Neural crest cell (in vitro differentiated cells): ENCODE measurements around the gene WBP1. TPM values are rescaled to one million over a fixed set of nuclear protein-coding genes. Genes with fewer than 3 reads are reported as not detected.
A peak's percentile ranks its signal among the peaks of the same experiment; 100 is the strongest.
"Not testable (repeated sequence)": the region's sequence is repeated elsewhere in the genome, so short reads cannot be mapped to it uniquely, and the experiment has no call there.

Experiments used
- DNase-seq: peaks from one replicate; pipeline ENCODE4 v3.0.0; 2021; ENCODE audit warnings: low read depth, mixed read lengths, low spot score
- H3K27ac Mint-ChIP-seq: one replicate; pipeline ENCODE4 v1.8.0; 2021; ENCODE audit warnings: mild to moderate bottlenecking, mixed read lengths; ENCODE audit not compliant: unreplicated experiment
- H3K27me3 Mint-ChIP-seq: 2 replicates; pipeline ENCODE4 v1.8.0; 2021; ENCODE audit warnings: low read depth, mild to moderate bottlenecking, mixed read lengths
- H3K36me3 Mint-ChIP-seq: 2 replicates; pipeline ENCODE4 v1.8.0; 2021; ENCODE audit warnings: low read depth, mild to moderate bottlenecking, mixed read lengths
- H3K4me1 Mint-ChIP-seq: 2 replicates; pipeline ENCODE4 v1.8.0; 2021; ENCODE audit warnings: mixed read lengths
- H3K4me3 Mint-ChIP-seq: one replicate; pipeline ENCODE4 v1.8.0; 2021; ENCODE audit warnings: mild to moderate bottlenecking, mixed read lengths
- H3K9me3 Mint-ChIP-seq: 2 replicates; pipeline ENCODE4 v1.8.0; 2021; ENCODE audit warnings: mixed read lengths
- CTCF ChIP-seq: fragments of 200-600 bp; sonication (generic); conservative IDR thresholded peaks from 2 replicates; pipeline ENCODE4 v1.5.0; 2021; ENCODE audit warnings: antibody characterized with exemption, mild to moderate bottlenecking
- total RNA-seq: library from RNA; stranded (reverse); gene quantifications from 2 replicates; pipeline ENCODE4 v1.2.1, GENCODE V29; 2021

WBP1 gene
- total RNA-seq, 1 donor from 2014 or later, result 86.7 TPM

- no peak for DNase-seq
- Mint-ChIP-seq H3K9me3 (no peaks in the 10 kb centered on the region), H3K36me3 (peaks cover 12% of the 10 kb centered on the region), H3K27me3 (peaks cover 7% of the 10 kb centered on the region), H3K4me1 (peaks cover 39% of the 10 kb centered on the region), H3K4me3 (peak overlapping the region; percentile 87), H3K27ac (no peak overlapping the region)
- TF ChIP-seq CTCF, result no peak
These were observed 4.5 kb downstream of the WBP1 start for GRCh38 chr2:74462786-74463105.

GRCh38 chr2:74464406-74464805, 6.2 kb downstream of the WBP1 start:
- Mint-ChIP-seq H3K4me1 (peaks cover 29% of the 10 kb centered on the region), H3K36me3 (peaks cover 12% of the 10 kb centered on the region), H3K27me3 (peaks cover 2% of the 10 kb centered on the region), H3K4me3 (peak overlapping the region; percentile 87), H3K27ac (no peak overlapping the region), H3K9me3 (no peaks in the 10 kb centered on the region)
- no peak for TF ChIP-seq CTCF
- no peak for DNase-seq

GRCh38 chr2:74470742-74471141, 12.5 kb downstream of the WBP1 start:
- peaks cover 27% of the 10 kb centered on the region for H3K4me1 Mint-ChIP-seq

GRCh38 chr2:74471332-74472065, 13.3 kb downstream of the WBP1 start:
- Mint-ChIP-seq H3K27ac (peak overlapping the region; percentile 98), H3K4me1 (peaks cover 22% of the 10 kb centered on the region), H3K4me3 (peak overlapping the region; percentile 98), H3K27me3 (peaks cover 2% of the 10 kb centered on the region), H3K9me3 (no peaks in the 10 kb centered on the region), H3K36me3 (peaks cover 10% of the 10 kb centered on the region)
- DNase-seq, result no peak
- TF ChIP-seq CTCF, result no peak

More at GRCh38 chr2:74470742-74471141, 12.5 kb downstream of the WBP1 start:
- H3K9me3 Mint-ChIP-seq, H3K27me3 Mint-ChIP-seq, DNase-seq, H3K27ac Mint-ChIP-seq: not testable (repeated sequence)
- Mint-ChIP-seq H3K36me3 (peaks cover 10% of the 10 kb centered on the region), H3K4me3 (peak overlapping the region; percentile 81)

- no peaks in the 10 kb centered on the region for H3K9me3 Mint-ChIP-seq
- no peak for TF ChIP-seq CTCF
These were observed 14.1 kb downstream of the WBP1 start, which contains the start of gene MRPL53 for GRCh38 chr2:74472086-74472944. TSS of gene MRPL53 (minus strand) at chr2:74472680. CDS start at chr2:74472660, 20 bp downstream.

GRCh38 chr2:74472945-74473258, 14.7 kb downstream of the WBP1 start:
- DNase-seq, result no peak
- Mint-ChIP-seq H3K27me3 (peaks cover 2% of the 10 kb centered on the region), H3K27ac (peak overlapping the region; percentile 98), H3K4me1 (peaks cover 22% of the 10 kb centered on the region), H3K9me3 (no peaks in the 10 kb centered on the region), H3K36me3 (peaks cover 14% of the 10 kb centered on the region), H3K4me3 (peak overlapping the region; percentile 98)
- no peak for TF ChIP-seq CTCF

More at GRCh38 chr2:74472086-74472944, 14.1 kb downstream of the WBP1 start, which contains the start of gene MRPL53:
- Mint-ChIP-seq H3K27ac (peak within 1 kb of the TSS; percentile 98), H3K27me3 (peaks cover 2% of the 10 kb centered on the region), H3K4me3 (peak within 1 kb of the TSS; percentile 98), H3K4me1 (peaks cover 22% of the 10 kb centered on the region), H3K36me3 (peaks cover 11% of the 10 kb centered on the region)
- DNase-seq, result peak; percentile 93
